GM19043 (cell line): ENCODE data around the gene PRKCA.
"Not testable (repeated sequence)": the region's sequence is repeated elsewhere in the genome, so short reads cannot be mapped to it uniquely, and the experiment has no call there.

Source experiments
- ATAC-seq: cut with Tn5 transposase; IDR thresholded peaks from one replicate; pipeline ENCODE4 v1.9.1; 2021; ENCODE audit warnings: low read depth; ENCODE audit not compliant: unreplicated experiment

PRKCA gene

DNA sequence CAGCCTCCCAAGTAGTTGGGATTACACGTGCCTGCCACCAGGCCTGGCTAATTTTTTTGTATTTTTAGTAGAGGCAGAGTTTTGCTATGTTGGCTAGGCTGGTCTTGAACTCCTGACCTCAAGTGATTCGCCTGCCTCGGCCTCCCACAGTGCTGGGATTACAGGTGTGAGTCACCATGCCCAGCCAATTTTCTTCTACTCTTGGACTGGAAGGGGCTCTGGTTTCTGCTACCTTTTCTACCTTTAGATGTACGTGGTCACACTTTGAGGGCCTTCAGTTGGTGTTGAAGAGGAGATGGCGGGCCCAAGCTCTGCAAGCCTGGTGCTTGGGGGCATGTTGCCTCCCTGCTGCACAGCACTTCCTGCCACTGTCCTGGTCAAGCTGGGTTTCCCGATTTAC is 173.6 kb downstream of the PRKCA start:
- ATAC-seq, result no peak

GRCh38 chr17:66477615-66478283 is 175.3 kb downstream of the PRKCA start:
- no peak for ATAC-seq

- not testable (repeated sequence) for ATAC-seq
Observed at GRCh38 chr17:66479230-66479889, 176.9 kb downstream of the PRKCA start.

GRCh38 chr17:66480243-66480642 is 177.8 kb downstream of the PRKCA start:
- ATAC-seq, result no peak

DNA sequence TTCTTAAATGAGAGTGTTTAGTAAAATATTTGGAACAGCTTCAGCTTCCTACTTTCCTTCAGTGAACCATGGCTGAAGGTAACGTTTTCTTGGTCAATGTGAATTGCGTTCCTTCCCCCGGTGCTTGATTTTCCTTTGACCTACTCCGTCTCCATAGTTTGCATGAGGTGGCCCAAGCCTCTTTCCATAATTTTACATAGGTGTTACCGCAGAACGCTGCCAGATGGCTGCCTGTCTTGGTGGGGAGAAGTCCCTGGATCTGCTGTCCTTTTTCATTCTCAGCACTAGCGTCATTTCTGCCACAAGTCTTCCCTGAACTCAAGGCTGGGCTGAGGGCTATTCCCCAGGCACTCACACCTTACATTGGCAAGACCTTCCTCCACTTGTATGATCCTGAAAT is 178.4 kb downstream of the PRKCA start:
- no peak for ATAC-seq

- ATAC-seq, result no peak
Observed at GRCh38 chr17:66481271-66481670, 178.9 kb downstream of the PRKCA start.

DNA sequence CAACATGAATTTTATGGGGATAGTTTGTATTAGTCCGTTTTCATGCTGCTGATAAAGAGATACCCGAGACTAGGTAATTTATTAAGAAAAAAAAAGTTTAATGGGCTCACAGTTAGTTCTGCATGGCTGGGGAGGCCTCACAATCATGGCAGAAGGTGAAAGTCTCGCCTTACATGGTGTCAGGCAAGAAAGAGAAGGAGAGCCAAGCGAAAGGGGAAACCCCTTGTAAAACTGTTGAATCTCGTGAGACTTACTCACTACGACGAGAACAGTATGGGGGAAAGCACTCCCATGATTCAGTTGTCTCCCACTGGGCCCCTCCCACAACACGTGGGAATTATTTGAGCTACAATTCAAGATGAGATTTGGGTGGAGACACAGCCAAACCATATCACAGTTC is 181.5 kb downstream of the PRKCA start:
- ATAC-seq, result no peak

GRCh38 chr17:66485309-66485947 is 183.0 kb downstream of the PRKCA start:
- ATAC-seq, result no peak

DNA sequence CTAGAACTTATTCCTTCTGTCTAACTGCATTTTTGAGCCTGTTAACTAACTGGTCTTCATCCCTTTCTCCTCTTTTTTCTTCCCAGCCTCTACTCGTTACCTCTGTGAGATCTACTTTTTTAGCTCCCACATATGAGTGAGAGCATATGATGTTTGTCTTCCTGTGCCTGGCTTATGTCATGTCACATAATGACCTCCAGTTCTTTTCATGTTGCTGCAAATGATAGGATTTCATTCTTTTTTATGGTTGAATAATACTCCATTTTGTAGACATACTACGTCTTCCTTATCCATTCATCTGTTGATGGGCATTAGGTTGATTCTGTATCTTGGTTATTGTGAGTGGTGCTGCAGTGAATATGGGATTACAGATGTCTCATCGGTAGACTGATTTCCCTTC is 184.7 kb downstream of the PRKCA start:
- ATAC-seq, result no peak

DNA sequence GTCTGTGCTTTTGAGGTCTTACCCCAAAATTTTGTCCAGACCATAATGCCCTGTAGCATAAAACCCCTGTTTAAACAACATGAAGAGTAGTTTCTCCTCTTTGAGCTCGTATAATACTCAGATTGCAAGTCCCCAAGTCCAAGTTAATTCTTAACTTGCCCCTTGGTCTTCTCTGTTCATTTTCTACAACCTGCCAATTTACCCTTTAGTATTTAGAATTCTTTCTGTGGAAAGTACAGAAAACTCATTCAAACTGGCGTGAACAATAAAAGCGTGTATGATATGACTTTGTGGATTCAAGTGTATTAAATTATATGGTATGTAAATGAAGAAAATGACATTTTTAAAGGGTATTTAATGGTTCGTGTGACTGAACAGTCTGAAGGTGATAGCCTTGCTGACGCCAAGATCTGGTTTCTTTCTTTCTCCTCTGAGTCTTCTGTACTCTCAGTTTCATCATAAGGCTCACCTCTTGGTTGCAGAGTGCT is 185.6 kb downstream of the PRKCA start:
- no peak for ATAC-seq

DNA sequence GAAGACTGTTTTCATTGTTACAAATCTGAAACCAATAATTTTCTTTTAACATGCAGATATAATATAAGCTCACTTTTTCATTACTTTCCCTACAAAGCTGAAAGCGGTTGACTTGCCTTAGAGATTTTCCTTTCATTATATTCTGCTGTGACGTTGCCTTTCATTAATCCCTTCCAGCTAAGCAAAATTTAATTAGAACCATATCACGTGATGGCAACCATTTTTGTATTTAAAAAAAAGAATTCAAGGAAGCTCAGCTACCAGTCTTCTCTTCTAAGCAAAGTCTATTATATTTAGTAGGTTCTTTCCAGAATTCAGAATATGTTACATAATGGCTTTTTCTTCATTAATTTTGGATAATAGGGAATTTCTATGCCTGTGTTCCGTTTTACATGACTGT is 186.5 kb downstream of the PRKCA start:
- ATAC-seq, result no peak

GRCh38 chr17:66489576-66489975 is 187.2 kb downstream of the PRKCA start:
- not testable (repeated sequence) for ATAC-seq

- ATAC-seq, result no peak
Observed at GRCh38 chr17:66491213-66491612, 188.8 kb downstream of the PRKCA start.

DNA sequence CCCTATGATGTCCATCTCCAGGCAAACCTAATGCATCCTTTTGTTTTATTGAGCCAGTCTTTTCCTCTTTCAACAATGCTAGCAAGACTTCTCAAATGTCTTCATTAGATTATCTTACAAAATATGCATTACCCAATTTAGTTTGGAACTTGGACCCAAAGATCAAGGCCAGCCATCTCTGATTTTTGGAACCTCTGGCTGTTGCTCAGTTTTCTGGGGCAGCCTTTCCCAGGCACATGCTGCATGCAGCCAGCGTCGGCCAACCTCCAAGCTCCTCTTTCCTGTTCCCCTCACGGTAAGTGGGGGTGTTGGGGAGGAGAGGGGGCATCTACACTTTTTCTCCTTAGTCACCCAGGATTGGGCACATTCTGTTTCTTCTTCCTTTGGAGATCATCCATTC is 189.3 kb downstream of the PRKCA start:
- no peak for ATAC-seq

- ATAC-seq, result no peak
Observed at GRCh38 chr17:66492080-66492479, 189.7 kb downstream of the PRKCA start.

DNA sequence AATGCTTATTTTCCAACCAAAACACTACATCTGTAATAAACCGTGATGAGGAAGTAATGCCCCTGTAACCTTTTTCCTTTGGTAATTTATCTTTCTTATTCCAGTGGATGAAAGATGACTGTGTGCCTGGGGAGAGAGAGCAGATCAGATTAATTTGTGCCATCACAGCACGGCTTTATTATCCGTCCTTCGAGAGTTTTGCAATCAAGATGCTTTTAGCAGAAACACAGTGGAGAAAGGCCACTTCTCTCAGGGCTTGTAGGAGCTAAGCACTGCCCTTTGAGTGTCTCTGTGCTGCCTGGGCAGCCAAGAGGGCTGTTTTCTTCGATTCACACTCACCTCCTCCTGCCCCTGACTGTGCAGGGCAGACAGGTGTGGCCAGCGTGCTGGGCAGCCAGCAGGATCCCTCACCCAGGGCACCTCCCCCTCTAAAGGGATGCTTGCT is 190.2 kb downstream of the PRKCA start:
- ATAC-seq, result no peak

- ATAC-seq, result no peak
Observed at GRCh38 chr17:66493283-66494019, 191.0 kb downstream of the PRKCA start.

- ATAC-seq, result no peak
Observed at GRCh38 chr17:66494023-66494803, 191.8 kb downstream of the PRKCA start.

DNA sequence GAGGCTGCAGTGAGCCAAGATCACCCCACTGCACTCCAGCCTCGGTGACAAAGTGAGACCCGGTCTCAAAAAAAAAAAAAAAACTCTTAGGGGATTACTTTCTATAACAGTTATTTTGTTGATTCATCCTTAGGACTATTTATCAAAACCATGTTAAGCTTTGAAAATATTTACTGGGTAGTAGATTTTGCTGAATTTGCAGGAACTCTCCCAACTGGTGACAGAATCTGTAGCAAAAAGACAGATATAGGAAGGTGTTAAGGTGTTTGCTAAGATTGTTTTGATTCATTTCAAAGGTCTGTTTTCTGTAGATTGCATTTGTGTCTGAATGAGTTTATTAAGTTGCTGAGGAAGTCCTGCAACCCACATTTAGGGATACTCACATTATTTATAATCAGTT is 192.6 kb downstream of the PRKCA start:
- no peak for ATAC-seq

DNA sequence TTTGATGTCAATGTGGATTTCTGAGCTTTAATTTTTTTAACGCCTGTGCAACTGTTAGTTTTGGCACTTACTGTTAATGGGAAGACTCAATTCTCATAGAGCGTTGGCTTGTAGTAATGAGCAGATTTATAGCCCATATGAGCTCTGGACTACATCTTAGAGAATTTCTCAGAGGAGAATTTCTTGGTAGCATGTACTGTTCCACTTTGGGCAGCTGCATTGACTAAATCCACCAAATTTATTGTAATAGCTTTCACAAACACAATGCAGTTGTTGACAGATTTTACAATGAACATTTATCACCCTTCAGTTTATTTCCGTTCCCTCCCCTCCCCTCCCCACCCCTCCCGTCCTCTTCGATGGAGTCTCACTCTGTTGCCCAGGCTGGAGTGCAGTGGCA is 193.9 kb downstream of the PRKCA start:
- ATAC-seq, result no peak
